ENCODE data around the gene PRR12.

GRCh38 chr19:49613374-49613773 is 22.4 kb downstream of the PRR12 start:
- TF ChIP-seq CTCF (IDR thresholded peaks at IDR 0.05) (no peak), POLR2AphosphoS5 (IDR thresholded peaks at IDR 0.05; ENCODE audit: insufficient read depth in 1 of 2, low read depth in 1 of 2) (no peak), POLR2A (IDR thresholded peaks at IDR 0.05) (no peak)

Measured in vagina (tissue), 2 donors.